ENCODE data around the gene FUS. TPM values are rescaled to one million over a fixed set of nuclear protein-coding genes. Genes with fewer than 3 reads are reported as not detected.

Gene FUS
- total RNA-seq, 1 experiment from 2014 or later, result 490 TPM

GRCh38 chr16:31131416-31131815, 48.5 kb upstream of the FUS start:
- H3K27me3 Mint-ChIP-seq (ENCODE audit: insufficient read depth, unreplicated experiment), result no peaks in the 10 kb centered on the region
- peaks cover 58% of the 10 kb centered on the region for H3K36me3 Mint-ChIP-seq (ENCODE audit: insufficient read depth, unreplicated experiment)
- Histone ChIP-seq H3K4me1 (peaks cover 49% of the 10 kb centered on the region), H3K27me3 (replicated peaks; ENCODE audit: control insufficient read depth, insufficient read depth, low read length) (no peaks in the 10 kb centered on the region), H3K9me3 (no peaks in the 10 kb centered on the region), H3K36me3 (ENCODE audit: control insufficient read depth, insufficient read depth, low read length) (peaks cover 6% of the 10 kb centered on the region), H3K4me3 (ENCODE audit: low read depth, low read length) (no peak overlapping the region)
- peak overlapping the region; percentile 76 for H3K4me3 Mint-ChIP-seq (ENCODE audit: unreplicated experiment)
- intact Hi-C loops (cut with micrococcal nuclease; ENCODE audit: unreplicated experiment), result loop anchor here (1.0 to 10.0 kb wide), 3 partner anchors 11 to 323 kb away; partner anchors contain the start of genes ARMC5 and KAT8
- peaks cover 43% of the 10 kb centered on the region for H3K4me1 Mint-ChIP-seq (ENCODE audit: low read depth, unreplicated experiment)
- no peaks in the 10 kb centered on the region for H3K9me3 Mint-ChIP-seq (ENCODE audit: unreplicated experiment)
- ChIA-PET POLR2A (interaction anchor here (1.0 to 3.2 kb wide), 4 partner anchors 11 to 57 kb away, joined by 3 to 35 read pairs (median 12); partner anchors contain the start of genes FUS, KAT8, ZNF646 and ZNF668), CTCF (interaction anchor here (1.3 to 2.8 kb wide), 3 partner anchors 11 to 328 kb away, joined by 3 to 30 read pairs (median 8); partner anchors contain the start of genes ARMC5 and KAT8)
- no peak for TF ChIP-seq CTCF (IDR thresholded peaks at IDR 0.05; ENCODE audit: insufficient read depth in 1 of 2, low read depth in 1 of 2, low read length in 1 of 2, severe bottlenecking in 1 of 2, unreplicated experiment in 1 of 2)
- no TSS peak for BruUV-seq (replicated peaks)
- DNase-seq, result no peak
- H3K27ac Mint-ChIP-seq (ENCODE audit: unreplicated experiment), result peak overlapping the region; percentile 75

GRCh38 chr16:31131841-31132271, 48.1 kb upstream of the FUS start:
- Mint-ChIP-seq H3K4me3 (ENCODE audit: unreplicated experiment) (peak overlapping the region; percentile 76), H3K36me3 (ENCODE audit: insufficient read depth, unreplicated experiment) (peaks cover 56% of the 10 kb centered on the region), H3K27ac (ENCODE audit: unreplicated experiment) (peak overlapping the region; percentile 75), H3K27me3 (ENCODE audit: insufficient read depth, unreplicated experiment) (no peaks in the 10 kb centered on the region), H3K4me1 (ENCODE audit: low read depth, unreplicated experiment) (peaks cover 43% of the 10 kb centered on the region), H3K9me3 (ENCODE audit: unreplicated experiment) (no peaks in the 10 kb centered on the region)
- no peak overlapping the region for H3K4me3 ChIP-seq (ENCODE audit: low read depth, low read length)
- DNase-seq, result peak; percentile 63 to 88
- BruUV-seq (replicated peaks), result no TSS peak
- POLR2A ChIA-PET, result interaction anchor here (1.0 to 3.2 kb wide), 4 partner anchors 10 to 58 kb away, joined by 3 to 35 read pairs (median 12); partner anchors contain the start of genes FUS, KAT8, ZNF646 and ZNF668
- peaks cover 6% of the 10 kb centered on the region for H3K36me3 ChIP-seq (ENCODE audit: control insufficient read depth, insufficient read depth, low read length)
- no peak for TF ChIP-seq CTCF (IDR thresholded peaks at IDR 0.05; ENCODE audit: insufficient read depth in 1 of 2, low read depth in 1 of 2, low read length in 1 of 2, severe bottlenecking in 1 of 2, unreplicated experiment in 1 of 2)
- CTCF ChIA-PET, result interaction anchor here (1.3 to 2.8 kb wide), 3 partner anchors 11 to 328 kb away, joined by 3 to 30 read pairs (median 8); partner anchors contain the start of genes ARMC5 and KAT8
- no peaks in the 10 kb centered on the region for H3K9me3 ChIP-seq
- no peaks in the 10 kb centered on the region for H3K27me3 ChIP-seq (replicated peaks; ENCODE audit: control insufficient read depth, insufficient read depth, low read length)
- H3K4me1 ChIP-seq, result peaks cover 53% of the 10 kb centered on the region
- intact Hi-C loops (cut with micrococcal nuclease; ENCODE audit: unreplicated experiment), result loop anchor here (1.0 to 10.0 kb wide), 3 partner anchors 10 to 323 kb away; partner anchors contain the start of genes ARMC5 and KAT8

GRCh38 chr16:31132303-31132979, 47.5 kb upstream of the FUS start:
- H3K4me3 ChIP-seq (ENCODE audit: low read depth, low read length), result no peak overlapping the region
- no peaks in the 10 kb centered on the region for H3K27me3 ChIP-seq (replicated peaks; ENCODE audit: control insufficient read depth, insufficient read depth, low read length)
- Mint-ChIP-seq H3K36me3 (ENCODE audit: insufficient read depth, unreplicated experiment) (peaks cover 56% of the 10 kb centered on the region), H3K4me3 (ENCODE audit: unreplicated experiment) (peak overlapping the region; percentile 76), H3K27ac (ENCODE audit: unreplicated experiment) (peak overlapping the region; percentile 75), H3K9me3 (ENCODE audit: unreplicated experiment) (no peaks in the 10 kb centered on the region), H3K27me3 (ENCODE audit: insufficient read depth, unreplicated experiment) (no peaks in the 10 kb centered on the region), H3K4me1 (ENCODE audit: low read depth, unreplicated experiment) (peaks cover 43% of the 10 kb centered on the region)
- no TSS peak for BruUV-seq (replicated peaks)
- intact Hi-C loops (cut with micrococcal nuclease; ENCODE audit: unreplicated experiment), result loop anchor here (10.0 kb wide), 1 partner anchor 322 kb away; the partner anchor contains the start of gene ARMC5
- peaks cover 6% of the 10 kb centered on the region for H3K36me3 ChIP-seq (ENCODE audit: control insufficient read depth, insufficient read depth, low read length)
- POLR2A ChIA-PET, result interaction anchor here (1.0 to 3.2 kb wide), 4 partner anchors 10 to 58 kb away, joined by 3 to 35 read pairs (median 12); partner anchors contain the start of genes FUS, KAT8, ZNF646 and ZNF668
- TF ChIP-seq CTCF (IDR thresholded peaks at IDR 0.05; ENCODE audit: insufficient read depth in 1 of 2, low read depth in 1 of 2, low read length in 1 of 2, severe bottlenecking in 1 of 2, unreplicated experiment in 1 of 2), result no peak
- H3K4me1 ChIP-seq, result peaks cover 59% of the 10 kb centered on the region
- no peaks in the 10 kb centered on the region for H3K9me3 ChIP-seq
- no peak for DNase-seq
- CTCF ChIA-PET, result interaction anchor here (2.0 kb wide), 1 partner anchor 15 kb away, joined by 8 read pairs; the partner anchor contains the start of gene KAT8

Measured in Caco-2 (cell line).